ENCODE results near the gene TMEM209. TPM values are rescaled to one million over a fixed set of nuclear protein-coding genes. Genes with fewer than 3 reads are reported as not detected.

Gene TMEM209
- polyA plus RNA-seq, 1 donor from 2014 or later: 14.6 TPM

DNA sequence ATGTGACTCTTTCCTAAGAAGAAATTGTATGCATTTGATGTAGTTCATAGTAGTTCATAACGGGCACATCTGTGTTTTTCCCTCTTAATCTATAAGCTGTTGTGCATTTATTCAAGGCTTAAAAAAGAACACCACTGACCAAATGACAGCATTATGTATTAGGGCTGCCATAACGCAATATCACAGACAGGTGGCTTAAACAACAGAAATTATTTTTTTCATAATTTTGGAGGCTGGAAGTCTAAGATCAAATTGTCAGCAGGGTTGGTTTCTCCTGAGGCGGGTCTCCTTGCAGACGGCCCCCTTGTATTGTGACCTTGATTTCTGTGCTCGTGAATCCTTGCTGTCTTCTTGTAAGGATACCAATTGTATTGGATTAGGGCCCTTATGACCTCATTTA lies 1.8 kb upstream of the TMEM209 start:
- no peak overlapping the region for H2AFZ ChIP-seq (ENCODE audit: low read depth, low read length)
- no peak overlapping the region for H3K27ac ChIP-seq (ENCODE audit: low read length)
- no peak overlapping the region for H3K4me3 ChIP-seq (ENCODE audit: low read length)
- H3K79me2 ChIP-seq (replicated peaks; ENCODE audit: insufficient read depth, low read length): peaks cover 15% of the 10 kb centered on the region
- no peak overlapping the region for H3K4me2 ChIP-seq (ENCODE audit: low read length)
- no peak overlapping the region for H3K9ac ChIP-seq (ENCODE audit: low read length)
- H3K9me2 ChIP-seq (ENCODE audit: insufficient read depth, low read length): no peaks in the 10 kb centered on the region
- H3F3A ChIP-seq (ENCODE audit: insufficient read depth, low read length, poor library complexity, severe bottlenecking): peaks cover 5% of the 10 kb centered on the region
- H3K9me3 ChIP-seq (ENCODE audit: low read length): no peaks in the 10 kb centered on the region
- no peak for TF ChIP-seq SMC3 (conservative IDR thresholded peaks at IDR 0.05; ENCODE audit: poor library complexity)
- TF ChIP-seq MXI1 (conservative IDR thresholded peaks at IDR 0.05; ENCODE audit: poor library complexity, severe bottlenecking): no peak
- no peak for TF ChIP-seq EP300 (conservative IDR thresholded peaks at IDR 0.05; ENCODE audit: poor library complexity, severe bottlenecking)
- TF ChIP-seq TAF1 (IDR thresholded peaks at IDR 0.05; ENCODE audit: low read depth): no peak
- TF ChIP-seq EZH2 (IDR thresholded peaks at IDR 0.05; ENCODE audit: borderline replicate concordance, insufficient read depth, low read length, poor library complexity, severe bottlenecking): no peak
- TF ChIP-seq, protein P1, sequence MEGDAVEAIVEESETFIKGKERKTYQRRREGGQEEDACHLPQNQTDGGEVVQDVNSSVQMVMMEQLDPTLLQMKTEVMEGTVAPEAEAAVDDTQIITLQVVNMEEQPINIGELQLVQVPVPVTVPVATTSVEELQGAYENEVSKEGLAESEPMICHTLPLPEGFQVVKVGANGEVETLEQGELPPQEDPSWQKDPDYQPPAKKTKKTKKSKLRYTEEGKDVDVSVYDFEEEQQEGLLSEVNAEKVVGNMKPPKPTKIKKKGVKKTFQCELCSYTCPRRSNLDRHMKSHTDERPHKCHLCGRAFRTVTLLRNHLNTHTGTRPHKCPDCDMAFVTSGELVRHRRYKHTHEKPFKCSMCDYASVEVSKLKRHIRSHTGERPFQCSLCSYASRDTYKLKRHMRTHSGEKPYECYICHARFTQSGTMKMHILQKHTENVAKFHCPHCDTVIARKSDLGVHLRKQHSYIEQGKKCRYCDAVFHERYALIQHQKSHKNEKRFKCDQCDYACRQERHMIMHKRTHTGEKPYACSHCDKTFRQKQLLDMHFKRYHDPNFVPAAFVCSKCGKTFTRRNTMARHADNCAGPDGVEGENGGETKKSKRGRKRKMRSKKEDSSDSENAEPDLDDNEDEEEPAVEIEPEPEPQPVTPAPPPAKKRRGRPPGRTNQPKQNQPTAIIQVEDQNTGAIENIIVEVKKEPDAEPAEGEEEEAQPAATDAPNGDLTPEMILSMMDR (IDR thresholded peaks at IDR 0.05; ENCODE audit: poor library complexity, severe bottlenecking): no peak
- TF ChIP-seq POLR2AphosphoS5 (IDR thresholded peaks at IDR 0.05): no peak
- TF ChIP-seq RAD21 (conservative IDR thresholded peaks at IDR 0.05): no peak
- TF ChIP-seq, protein P2, sequence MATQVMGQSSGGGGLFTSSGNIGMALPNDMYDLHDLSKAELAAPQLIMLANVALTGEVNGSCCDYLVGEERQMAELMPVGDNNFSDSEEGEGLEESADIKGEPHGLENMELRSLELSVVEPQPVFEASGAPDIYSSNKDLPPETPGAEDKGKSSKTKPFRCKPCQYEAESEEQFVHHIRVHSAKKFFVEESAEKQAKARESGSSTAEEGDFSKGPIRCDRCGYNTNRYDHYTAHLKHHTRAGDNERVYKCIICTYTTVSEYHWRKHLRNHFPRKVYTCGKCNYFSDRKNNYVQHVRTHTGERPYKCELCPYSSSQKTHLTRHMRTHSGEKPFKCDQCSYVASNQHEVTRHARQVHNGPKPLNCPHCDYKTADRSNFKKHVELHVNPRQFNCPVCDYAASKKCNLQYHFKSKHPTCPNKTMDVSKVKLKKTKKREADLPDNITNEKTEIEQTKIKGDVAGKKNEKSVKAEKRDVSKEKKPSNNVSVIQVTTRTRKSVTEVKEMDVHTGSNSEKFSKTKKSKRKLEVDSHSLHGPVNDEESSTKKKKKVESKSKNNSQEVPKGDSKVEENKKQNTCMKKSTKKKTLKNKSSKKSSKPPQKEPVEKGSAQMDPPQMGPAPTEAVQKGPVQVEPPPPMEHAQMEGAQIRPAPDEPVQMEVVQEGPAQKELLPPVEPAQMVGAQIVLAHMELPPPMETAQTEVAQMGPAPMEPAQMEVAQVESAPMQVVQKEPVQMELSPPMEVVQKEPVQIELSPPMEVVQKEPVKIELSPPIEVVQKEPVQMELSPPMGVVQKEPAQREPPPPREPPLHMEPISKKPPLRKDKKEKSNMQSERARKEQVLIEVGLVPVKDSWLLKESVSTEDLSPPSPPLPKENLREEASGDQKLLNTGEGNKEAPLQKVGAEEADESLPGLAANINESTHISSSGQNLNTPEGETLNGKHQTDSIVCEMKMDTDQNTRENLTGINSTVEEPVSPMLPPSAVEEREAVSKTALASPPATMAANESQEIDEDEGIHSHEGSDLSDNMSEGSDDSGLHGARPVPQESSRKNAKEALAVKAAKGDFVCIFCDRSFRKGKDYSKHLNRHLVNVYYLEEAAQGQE (IDR thresholded peaks at IDR 0.05; ENCODE audit: borderline replicate concordance): no peak
- H3K36me3 ChIP-seq (ENCODE audit: insufficient read depth, low read length): no peaks in the 10 kb centered on the region
- no peaks in the 10 kb centered on the region for H3K27me3 ChIP-seq (ENCODE audit: insufficient read depth, low read depth, low read length)
- no peaks in the 10 kb centered on the region for H4K20me1 ChIP-seq (ENCODE audit: insufficient read depth)

DNA sequence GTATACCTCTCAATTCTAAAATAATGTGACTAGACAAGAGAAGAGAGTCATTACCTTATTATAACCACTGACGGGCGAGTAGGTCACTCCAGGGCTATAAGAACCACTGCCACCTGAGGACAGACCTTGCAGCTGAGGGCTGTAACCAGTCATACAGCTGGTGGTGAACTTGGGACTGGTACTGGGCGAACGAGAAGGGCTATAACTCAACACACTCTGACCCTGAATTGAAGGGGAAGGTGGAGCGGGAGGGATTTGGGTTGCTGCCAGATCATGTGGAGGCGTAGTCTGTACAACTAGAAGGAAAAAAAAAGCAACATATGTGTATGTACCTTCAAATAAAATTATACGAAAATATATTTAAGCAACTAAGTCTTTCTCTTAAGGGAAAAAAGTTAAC lies 3.4 kb downstream of the TMEM209 start:
- H4K20me1 ChIP-seq (ENCODE audit: insufficient read depth): no peaks in the 10 kb centered on the region
- no peaks in the 10 kb centered on the region for H3K27me3 ChIP-seq (ENCODE audit: insufficient read depth, low read depth, low read length)
- H3K79me2 ChIP-seq (replicated peaks; ENCODE audit: insufficient read depth, low read length): peaks cover 20% of the 10 kb centered on the region
- no peaks in the 10 kb centered on the region for H3K9me3 ChIP-seq (ENCODE audit: low read length)
- H3F3A ChIP-seq (ENCODE audit: insufficient read depth, low read length, poor library complexity, severe bottlenecking): peaks cover 5% of the 10 kb centered on the region
- H2AFZ ChIP-seq (ENCODE audit: low read depth, low read length): no peak overlapping the region
- H3K36me3 ChIP-seq (ENCODE audit: insufficient read depth, low read length): peaks cover 5% of the 10 kb centered on the region
- no peaks in the 10 kb centered on the region for H3K9me2 ChIP-seq (ENCODE audit: insufficient read depth, low read length)
- no peak overlapping the region for H3K4me3 ChIP-seq (ENCODE audit: low read length)
- no peak for TF ChIP-seq SMC3 (conservative IDR thresholded peaks at IDR 0.05; ENCODE audit: poor library complexity)
- TF ChIP-seq, protein P2 (IDR thresholded peaks at IDR 0.05; ENCODE audit: borderline replicate concordance): no peak
- TF ChIP-seq MXI1 (conservative IDR thresholded peaks at IDR 0.05; ENCODE audit: poor library complexity, severe bottlenecking): no peak
- TF ChIP-seq TAF1 (IDR thresholded peaks at IDR 0.05; ENCODE audit: low read depth): no peak
- TF ChIP-seq EP300 (conservative IDR thresholded peaks at IDR 0.05; ENCODE audit: poor library complexity, severe bottlenecking): no peak
- no peak for TF ChIP-seq RAD21 (conservative IDR thresholded peaks at IDR 0.05)
- TF ChIP-seq, protein P1 (IDR thresholded peaks at IDR 0.05; ENCODE audit: poor library complexity, severe bottlenecking): no peak
- TF ChIP-seq EZH2 (IDR thresholded peaks at IDR 0.05; ENCODE audit: borderline replicate concordance, insufficient read depth, low read length, poor library complexity, severe bottlenecking): no peak
- TF ChIP-seq POLR2AphosphoS5 (IDR thresholded peaks at IDR 0.05): no peak
- no peak overlapping the region for H3K9ac ChIP-seq (ENCODE audit: low read length)
- H3K4me2 ChIP-seq (ENCODE audit: low read length): no peak overlapping the region
- no peak overlapping the region for H3K27ac ChIP-seq (ENCODE audit: low read length)
